Measurements from ENCODE around the gene DNAJC5.
"Not testable (repeated sequence)": the region's sequence is repeated elsewhere in the genome, so short reads cannot be mapped to it uniquely, and the experiment has no call there.

DNA sequence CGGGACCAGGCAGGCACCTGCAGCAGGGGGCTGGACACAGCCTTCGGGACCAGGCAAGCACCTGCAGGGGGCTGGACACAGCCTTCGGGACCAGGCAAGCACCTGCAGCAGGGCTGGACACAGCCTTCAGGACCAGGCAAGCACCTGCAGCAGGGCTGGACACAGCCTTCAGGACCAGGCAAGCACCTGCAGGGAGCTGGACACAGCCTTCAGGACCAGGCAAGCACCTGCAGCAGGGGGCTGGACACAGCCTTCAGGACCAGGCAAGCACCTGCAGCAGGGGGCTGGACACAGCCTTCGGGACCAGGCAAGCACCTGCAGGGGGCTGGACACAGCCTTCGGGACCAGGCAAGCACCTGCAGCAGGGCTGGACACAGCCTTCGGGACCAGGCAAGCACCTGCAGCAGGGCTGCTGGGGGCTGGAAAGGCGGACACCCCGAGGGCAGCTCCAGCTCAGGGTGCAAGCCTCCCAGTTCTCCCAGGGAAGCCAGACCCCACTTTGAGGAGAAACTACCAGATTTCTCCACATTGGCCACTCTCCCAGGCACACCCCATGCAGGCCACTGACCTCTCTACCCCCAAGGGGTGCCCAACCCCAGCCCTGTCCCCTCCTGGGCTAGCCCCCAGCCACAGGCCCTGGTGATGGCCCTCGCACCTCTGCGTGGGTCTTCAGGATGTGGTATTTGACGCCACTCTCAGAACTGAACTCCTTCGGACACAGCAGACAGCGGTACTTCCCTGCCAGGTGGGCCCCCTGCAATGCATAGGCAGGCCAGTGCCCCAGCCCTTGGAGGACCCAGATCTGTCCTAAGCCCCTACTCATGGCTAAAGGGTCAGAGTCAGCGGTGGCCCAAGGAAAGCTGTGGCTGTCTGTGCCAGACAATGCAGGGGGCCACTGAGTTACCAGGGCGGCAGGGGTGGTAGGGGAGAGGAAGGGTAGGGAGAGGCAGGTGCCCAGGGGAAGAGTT lies 66.0 kb downstream of the DNAJC5 start:
- TF ChIP-seq, protein P1, sequence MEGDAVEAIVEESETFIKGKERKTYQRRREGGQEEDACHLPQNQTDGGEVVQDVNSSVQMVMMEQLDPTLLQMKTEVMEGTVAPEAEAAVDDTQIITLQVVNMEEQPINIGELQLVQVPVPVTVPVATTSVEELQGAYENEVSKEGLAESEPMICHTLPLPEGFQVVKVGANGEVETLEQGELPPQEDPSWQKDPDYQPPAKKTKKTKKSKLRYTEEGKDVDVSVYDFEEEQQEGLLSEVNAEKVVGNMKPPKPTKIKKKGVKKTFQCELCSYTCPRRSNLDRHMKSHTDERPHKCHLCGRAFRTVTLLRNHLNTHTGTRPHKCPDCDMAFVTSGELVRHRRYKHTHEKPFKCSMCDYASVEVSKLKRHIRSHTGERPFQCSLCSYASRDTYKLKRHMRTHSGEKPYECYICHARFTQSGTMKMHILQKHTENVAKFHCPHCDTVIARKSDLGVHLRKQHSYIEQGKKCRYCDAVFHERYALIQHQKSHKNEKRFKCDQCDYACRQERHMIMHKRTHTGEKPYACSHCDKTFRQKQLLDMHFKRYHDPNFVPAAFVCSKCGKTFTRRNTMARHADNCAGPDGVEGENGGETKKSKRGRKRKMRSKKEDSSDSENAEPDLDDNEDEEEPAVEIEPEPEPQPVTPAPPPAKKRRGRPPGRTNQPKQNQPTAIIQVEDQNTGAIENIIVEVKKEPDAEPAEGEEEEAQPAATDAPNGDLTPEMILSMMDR (conservative IDR thresholded peaks at IDR 0.05; ENCODE audit: low read length) = not testable (repeated sequence)
- not testable (repeated sequence) for TF ChIP-seq EZH2phosphoT487 (IDR thresholded peaks at IDR 0.05; ENCODE audit: borderline replicate concordance, low read depth, low read length)

Data from OCI-LY7 (cell line).